Coronary artery (tissue), 2 donors: ENCODE data around the gene STAT5A.

ENCODE experiments used
- DNase-seq: peaks from one replicate; pipeline ENCODE4 v3.0.0-alpha.2; 2017; ENCODE audit warnings: low spot score
- H3K27ac ChIP-seq, 2 donors: fragments of 200-600 bp; sonication (generic); one replicate each; pipeline ENCODE4 v1.5.1; 2016 to 2019
- H3K4me3 ChIP-seq: fragments of 200-600 bp; sonication (generic); 2 replicates; pipeline ENCODE4 v1.5.1; 2016; ENCODE audit warnings: mild to moderate bottlenecking, moderate library complexity
- CTCF ChIP-seq: fragments of 200-600 bp; sonication (generic); IDR thresholded peaks from one replicate; pipeline ENCODE4 v1.5.1; 2019; ENCODE audit warnings: antibody characterized with exemption

Gene STAT5A

DNA sequence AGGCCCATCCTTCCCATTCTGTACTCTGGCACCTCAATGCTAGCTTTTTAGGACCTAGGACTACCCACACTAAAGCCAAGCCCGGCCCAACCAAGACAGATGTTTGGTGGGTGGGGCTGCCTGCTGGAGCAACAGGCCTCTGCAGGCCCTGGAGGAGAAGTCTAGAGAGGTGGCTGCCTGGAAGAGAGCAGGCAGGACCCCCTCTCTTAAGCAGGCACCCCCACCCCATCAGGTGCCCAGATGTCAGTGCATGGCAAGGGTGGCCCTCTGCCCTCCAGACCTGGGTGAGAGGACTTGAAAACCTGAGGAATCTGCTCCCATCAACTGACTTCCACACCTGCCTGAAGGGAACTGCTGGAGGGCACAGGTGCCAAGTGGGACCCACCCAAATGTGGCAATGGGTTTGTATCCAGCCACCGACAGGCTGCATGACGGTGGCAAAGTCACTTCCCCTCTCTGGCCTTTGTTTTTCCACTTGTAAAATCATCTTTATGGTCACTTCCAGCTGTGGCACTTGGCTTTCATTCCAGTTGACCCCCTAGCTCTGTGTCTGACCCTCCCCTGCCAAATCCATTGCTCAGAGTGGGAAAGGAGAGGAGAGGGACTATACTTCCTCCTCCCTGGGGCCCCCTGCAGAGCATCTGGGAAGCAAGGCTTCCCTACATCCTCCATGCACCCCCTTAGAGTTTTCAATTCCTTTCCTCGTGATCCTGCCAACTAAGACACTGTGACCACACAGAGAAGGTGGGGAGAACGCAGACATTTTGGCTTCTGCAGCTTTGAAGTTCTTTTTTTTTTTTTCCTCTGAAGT is 1.7 kb upstream of the STAT5A start:
- DNase-seq: no peak
- no peak for TF ChIP-seq CTCF
- Histone ChIP-seq H3K27ac (peak overlapping the region; percentile 86 to 96), H3K4me3 (peak overlapping the region; percentile 95)

- Histone ChIP-seq H3K4me3 (peak overlapping the region; percentile 95), H3K27ac (peak overlapping the region; percentile 86 to 96)
- DNase-seq: peak; percentile 88
- TF ChIP-seq CTCF: no peak
These were observed 857 bp upstream of the STAT5A start for GRCh38 chr17:42287305-42287976.

GRCh38 chr17:42288803-42289610 is 709 bp downstream of the STAT5A start:
- TF ChIP-seq CTCF: no peak
- Histone ChIP-seq H3K4me3 (peak overlapping the region; percentile 95), H3K27ac (peak overlapping the region; percentile 86 to 96)
- DNase-seq: peak; percentile 77

- Histone ChIP-seq H3K27ac (peak overlapping the region; percentile 86 to 96), H3K4me3 (peak overlapping the region; percentile 95)
- no peak for TF ChIP-seq CTCF
- peak; percentile 76 for DNase-seq
These were observed 1.4 kb downstream of the STAT5A start for GRCh38 chr17:42289611-42290181.

DNA sequence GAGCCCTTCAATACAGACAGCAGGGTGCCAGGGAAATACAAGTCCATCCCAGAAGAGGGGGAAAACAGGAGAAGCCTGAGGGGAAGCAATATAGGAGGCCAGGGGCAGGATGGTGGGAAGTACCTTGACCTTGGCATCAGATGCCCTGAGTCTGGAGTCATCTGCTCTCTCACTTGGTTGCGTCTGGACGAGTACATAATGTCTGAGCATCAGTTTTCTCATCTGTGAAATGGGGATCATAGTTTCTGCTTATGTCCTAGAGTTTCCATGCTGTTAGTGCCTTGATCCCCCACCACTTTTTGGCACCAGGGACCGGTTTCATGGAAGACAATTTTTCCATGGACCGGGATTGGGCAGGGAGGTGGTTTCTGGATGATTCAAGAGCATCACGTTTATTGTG is 2.3 kb downstream of the STAT5A start:
- no peak for TF ChIP-seq CTCF
- H3K4me3 ChIP-seq: no peak overlapping the region
- DNase-seq: peak; percentile 58
- peak overlapping the region in 1 of 2 donors; percentile 24 for H3K27ac ChIP-seq

DNA sequence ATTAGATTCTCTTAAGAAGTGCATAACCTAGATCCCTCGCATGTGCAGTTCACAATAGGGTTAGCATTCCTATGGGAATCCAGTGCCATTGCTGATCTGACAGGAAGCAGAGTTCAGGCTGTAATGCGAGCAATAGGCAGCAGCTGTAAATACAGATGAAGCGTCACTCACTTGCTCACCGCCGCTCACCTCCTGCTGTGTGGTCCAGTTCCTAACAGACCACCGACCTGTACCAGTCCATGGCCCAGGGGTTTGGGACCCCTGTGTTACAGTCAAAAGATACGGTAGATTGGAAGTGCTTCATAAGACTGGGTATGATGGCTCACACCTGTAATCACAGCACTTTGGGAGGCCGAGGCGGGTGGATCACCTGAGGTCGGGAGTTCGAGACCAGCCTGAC is 2.8 kb downstream of the STAT5A start:
- peak; percentile 58 for DNase-seq
- Histone ChIP-seq H3K4me3 (no peak overlapping the region), H3K27ac (no peak overlapping the region)
- no peak for TF ChIP-seq CTCF
